Measurements from ENCODE around the gene PSAT1.

DNA sequence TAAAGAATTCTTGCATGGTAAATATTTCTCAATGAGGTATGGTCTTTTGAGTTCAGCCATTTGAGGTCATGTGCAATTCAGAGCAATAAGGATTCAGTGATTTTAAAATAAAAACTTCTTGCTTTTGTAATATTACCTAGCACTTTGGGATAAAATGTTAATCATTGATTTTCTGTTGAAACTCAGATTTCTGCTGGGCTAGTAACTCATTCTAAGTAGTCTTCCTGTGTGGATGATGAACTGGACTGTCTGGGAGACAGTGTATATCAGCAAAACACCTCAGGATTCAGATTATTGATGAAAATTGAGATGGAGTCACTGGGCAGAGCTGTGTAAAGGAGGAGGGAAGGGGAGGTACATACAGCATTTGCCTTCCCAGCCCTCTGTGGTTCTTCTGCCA is 10.8 kb upstream of the PSAT1 start:
- TF ChIP-seq, protein P1, sequence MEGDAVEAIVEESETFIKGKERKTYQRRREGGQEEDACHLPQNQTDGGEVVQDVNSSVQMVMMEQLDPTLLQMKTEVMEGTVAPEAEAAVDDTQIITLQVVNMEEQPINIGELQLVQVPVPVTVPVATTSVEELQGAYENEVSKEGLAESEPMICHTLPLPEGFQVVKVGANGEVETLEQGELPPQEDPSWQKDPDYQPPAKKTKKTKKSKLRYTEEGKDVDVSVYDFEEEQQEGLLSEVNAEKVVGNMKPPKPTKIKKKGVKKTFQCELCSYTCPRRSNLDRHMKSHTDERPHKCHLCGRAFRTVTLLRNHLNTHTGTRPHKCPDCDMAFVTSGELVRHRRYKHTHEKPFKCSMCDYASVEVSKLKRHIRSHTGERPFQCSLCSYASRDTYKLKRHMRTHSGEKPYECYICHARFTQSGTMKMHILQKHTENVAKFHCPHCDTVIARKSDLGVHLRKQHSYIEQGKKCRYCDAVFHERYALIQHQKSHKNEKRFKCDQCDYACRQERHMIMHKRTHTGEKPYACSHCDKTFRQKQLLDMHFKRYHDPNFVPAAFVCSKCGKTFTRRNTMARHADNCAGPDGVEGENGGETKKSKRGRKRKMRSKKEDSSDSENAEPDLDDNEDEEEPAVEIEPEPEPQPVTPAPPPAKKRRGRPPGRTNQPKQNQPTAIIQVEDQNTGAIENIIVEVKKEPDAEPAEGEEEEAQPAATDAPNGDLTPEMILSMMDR (IDR thresholded peaks at IDR 0.05) = no peak
- TF ChIP-seq REST (IDR thresholded peaks at IDR 0.05; ENCODE audit: insufficient read depth in 1 of 2, low read depth in 2 of 2, low read length in 1 of 2) (no peak), SIN3A (IDR thresholded peaks at IDR 0.05; ENCODE audit: borderline replicate concordance, insufficient read depth, low read depth, low read length) (no peak), POLR2AphosphoS5 (IDR thresholded peaks at IDR 0.05; ENCODE audit: low read depth, low read length) (no peak), TCF7L2 (IDR thresholded peaks at IDR 0.05; ENCODE audit: low read depth, low read length) (no peak)
